NT2/D1 (cell line): Measurements from ENCODE around the gene NCCRP1.

Source experiments
- DNase-seq: peaks from one replicate; pipeline ENCODE4 v3.0.0-alpha.2; 2011; ENCODE audit warnings: low read depth, low spot score
- H3K27me3 ChIP-seq: 2 replicates; pipeline ENCODE4 v1.6.0; 2011; ENCODE audit warnings: mild to moderate bottlenecking; ENCODE audit not compliant: insufficient read length, insufficient read depth
- H3K36me3 ChIP-seq: 2 replicates; pipeline ENCODE4 v1.6.1; 2011; ENCODE audit warnings: mild to moderate bottlenecking, low read length, mixed read lengths; ENCODE audit not compliant: insufficient read depth, insufficient read length
- H3K4me1 ChIP-seq: 2 replicates; pipeline ENCODE4 v1.5.1; 2011; ENCODE audit not compliant: insufficient read depth, insufficient read length
- H3K4me3 ChIP-seq: 2 replicates; pipeline ENCODE4 v1.5.1; 2011; ENCODE audit warnings: low read depth; ENCODE audit not compliant: insufficient read length
- H3K9ac ChIP-seq: 2 replicates; pipeline ENCODE4 v1.6.0; 2011; ENCODE audit warnings: low read depth; ENCODE audit not compliant: insufficient read length
- H3K9me3 ChIP-seq: 2 replicates; pipeline ENCODE4 v1.5.1; 2011; ENCODE audit warnings: mild to moderate bottlenecking, low read length; ENCODE audit not compliant: insufficient read depth
- SUZ12 ChIP-seq: IDR thresholded peaks from 2 replicates; pipeline ENCODE4 v1.6.1; 2011; ENCODE audit not compliant: insufficient read length, insufficient read depth; ENCODE audit errors: extremely low read depth
- YY1 ChIP-seq: IDR thresholded peaks from 2 replicates; pipeline ENCODE4 v1.6.1; 2011; ENCODE audit not compliant: insufficient read length, insufficient read depth
- ZNF274 ChIP-seq: IDR thresholded peaks from 2 replicates; pipeline ENCODE4 v1.6.1; 2011; ENCODE audit warnings: mild to moderate bottlenecking, low read depth, low read length

NCCRP1 gene, protein sequence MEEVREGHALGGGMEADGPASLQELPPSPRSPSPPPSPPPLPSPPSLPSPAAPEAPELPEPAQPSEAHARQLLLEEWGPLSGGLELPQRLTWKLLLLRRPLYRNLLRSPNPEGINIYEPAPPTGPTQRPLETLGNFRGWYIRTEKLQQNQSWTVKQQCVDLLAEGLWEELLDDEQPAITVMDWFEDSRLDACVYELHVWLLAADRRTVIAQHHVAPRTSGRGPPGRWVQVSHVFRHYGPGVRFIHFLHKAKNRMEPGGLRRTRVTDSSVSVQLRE

GRCh38 chr19:39196860-39197562 lies at the start of gene NCCRP1:
TSS of gene NCCRP1 (plus strand) at chr19:39196964. CDS start at chr19:39196983, 19 bp downstream.
- Histone ChIP-seq H3K9ac (peak within 1 kb of the TSS; percentile 42), H3K9me3 (no peaks in the 10 kb centered on the region), H3K27me3 (peaks cover 42% of the 10 kb centered on the region), H3K4me3 (peak within 1 kb of the TSS; percentile 18), H3K4me1 (peaks cover 1% of the 10 kb centered on the region), H3K36me3 (no peaks in the 10 kb centered on the region)
- TF ChIP-seq YY1 (no peak), SUZ12 (no peak), ZNF274 (no peak)
- DNase-seq = no peak

- Histone ChIP-seq H3K36me3 (peaks cover 12% of the 10 kb centered on the region), H3K9ac (no peak overlapping the region), H3K4me1 (peaks cover 8% of the 10 kb centered on the region), H3K4me3 (no peak overlapping the region), H3K9me3 (peaks cover 6% of the 10 kb centered on the region; the same call in 1 of the 2 replicates), H3K27me3 (no peaks in the 10 kb centered on the region)
- TF ChIP-seq SUZ12 = no peak
- no peak for TF ChIP-seq YY1
- TF ChIP-seq ZNF274 = no peak
- DNase-seq = no peak
These were observed 49.3 kb upstream of the NCCRP1 start for GRCh38 chr19:39147480-39147879.

DNA sequence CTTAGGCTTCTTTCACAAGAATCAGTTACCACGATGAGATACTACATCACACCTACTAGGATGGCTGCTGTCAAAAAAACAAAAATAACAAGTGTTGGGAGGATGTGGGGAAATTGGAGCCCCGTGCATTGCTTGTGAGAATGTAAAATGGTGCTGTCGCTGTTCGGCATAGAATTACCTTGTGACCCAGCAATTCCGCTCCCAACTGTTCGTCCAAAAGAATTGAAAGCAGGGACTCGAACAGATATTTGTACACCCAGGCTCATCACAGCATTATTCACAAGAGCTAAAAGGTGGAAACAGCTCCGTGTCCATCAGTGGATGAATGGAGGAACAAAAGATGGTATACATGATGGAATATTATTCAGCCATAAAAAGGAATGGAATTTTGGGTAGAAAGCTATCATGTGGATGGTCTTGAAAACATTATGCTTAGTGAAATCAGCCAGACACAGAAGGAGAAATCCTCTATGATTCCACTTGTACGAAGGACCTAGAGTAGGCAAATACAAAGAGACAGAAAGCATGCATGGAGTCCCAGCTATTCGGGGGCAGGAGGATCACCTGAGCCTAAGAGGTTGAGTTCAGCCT lies 47.7 kb upstream of the NCCRP1 start:
- peaks cover 9% of the 10 kb centered on the region for H3K36me3 ChIP-seq
- DNase-seq = no peak
- H3K4me1 ChIP-seq = peaks cover 5% of the 10 kb centered on the region
- no peaks in the 10 kb centered on the region for H3K27me3 ChIP-seq
- no peak overlapping the region for H3K4me3 ChIP-seq
- no peak overlapping the region for H3K9ac ChIP-seq
- no peak for TF ChIP-seq SUZ12
- no peak for TF ChIP-seq YY1
- TF ChIP-seq ZNF274 = no peak
- peaks cover 6% of the 10 kb centered on the region; the same call in 1 of the 2 replicates for H3K9me3 ChIP-seq

DNA sequence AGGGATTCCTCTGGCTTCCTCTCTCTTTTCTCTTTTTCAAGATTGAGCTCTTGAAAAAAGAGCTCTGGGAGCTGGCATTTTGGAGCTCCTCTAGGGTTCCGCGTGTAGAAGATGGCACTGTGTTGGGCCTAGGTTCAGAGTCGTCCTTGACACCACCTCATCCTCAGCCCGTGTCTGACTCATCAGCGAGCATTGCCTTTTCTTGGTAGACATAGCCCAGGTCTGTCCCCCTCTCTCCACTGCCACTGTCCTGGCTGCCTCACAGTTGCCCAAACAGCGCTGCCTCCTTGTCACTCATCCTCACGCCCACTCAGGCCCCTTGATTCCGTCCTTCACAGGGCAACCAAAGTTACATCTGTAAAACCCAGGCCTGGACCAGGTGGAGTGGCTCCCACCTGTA lies 46.5 kb upstream of the NCCRP1 start:
- no peak for DNase-seq
- Histone ChIP-seq H3K4me1 (peaks cover 4% of the 10 kb centered on the region), H3K9me3 (peaks cover 6% of the 10 kb centered on the region; the same call in 1 of the 2 replicates), H3K9ac (no peak overlapping the region), H3K36me3 (peaks cover 9% of the 10 kb centered on the region), H3K4me3 (no peak overlapping the region), H3K27me3 (no peaks in the 10 kb centered on the region)
- no peak for TF ChIP-seq ZNF274
- TF ChIP-seq SUZ12 = no peak
- TF ChIP-seq YY1 = no peak

- H3K27me3 ChIP-seq = no peaks in the 10 kb centered on the region
- peaks cover 6% of the 10 kb centered on the region for H3K4me1 ChIP-seq
- peaks cover 9% of the 10 kb centered on the region for H3K36me3 ChIP-seq
- H3K9ac ChIP-seq = no peak overlapping the region
- peaks cover 6% of the 10 kb centered on the region; the same call in 1 of the 2 replicates for H3K9me3 ChIP-seq
- TF ChIP-seq ZNF274 (no peak), YY1 (no peak), SUZ12 (no peak)
- no peak for DNase-seq
- no peak overlapping the region for H3K4me3 ChIP-seq
These were observed 45.8 kb upstream of the NCCRP1 start for GRCh38 chr19:39150807-39151600.

GRCh38 chr19:39152066-39152465 lies 44.7 kb upstream of the NCCRP1 start:
- H3K9ac ChIP-seq = no peak overlapping the region
- no peak overlapping the region for H3K4me3 ChIP-seq
- H3K9me3 ChIP-seq = peaks cover 6% of the 10 kb centered on the region; the same call in 1 of the 2 replicates
- H3K36me3 ChIP-seq = peaks cover 6% of the 10 kb centered on the region
- DNase-seq = no peak
- peaks cover 9% of the 10 kb centered on the region for H3K4me1 ChIP-seq
- TF ChIP-seq SUZ12 = no peak
- TF ChIP-seq ZNF274 = no peak
- TF ChIP-seq YY1 = no peak
- no peaks in the 10 kb centered on the region for H3K27me3 ChIP-seq
